RPMI7951 (cell line): ENCODE data around the gene MED13L. TPM values are rescaled to one million over a fixed set of nuclear protein-coding genes. Genes with fewer than 3 reads are reported as not detected.
"Not testable (repeated sequence)": the region's sequence is repeated elsewhere in the genome, so short reads cannot be mapped to it uniquely, and the experiment has no call there.

Experiments
- DNase-seq: peaks from one replicate; pipeline ENCODE4 v3.0.0-alpha.2; 2012; ENCODE audit warnings: low read depth
- total RNA-seq: library from RNA; depleted of rRNA; stranded (reverse); fragments of >200 nt; shearing (Covaris generic); gene quantifications from 2 replicates; pipeline ENCODE4 v1.2.3, GENCODE V29; 2014

The MED13L gene
- total RNA-seq, 1 experiment from 2014 or later: 29.7 TPM

GRCh38 chr12:116246490-116247179, 30.9 kb downstream of the MED13L start:
- no peak for DNase-seq

GRCh38 chr12:116245189-116245588, 32.3 kb downstream of the MED13L start:
- DNase-seq: no peak

GRCh38 chr12:116244474-116245090, 32.9 kb downstream of the MED13L start:
- DNase-seq: no peak

GRCh38 chr12:116244001-116244400, 33.5 kb downstream of the MED13L start:
- no peak for DNase-seq

- DNase-seq: no peak
Measured at GRCh38 chr12:116242740-116243139, 34.8 kb downstream of the MED13L start.

GRCh38 chr12:116241157-116241759, 36.2 kb downstream of the MED13L start:
- DNase-seq: no peak

- not testable (repeated sequence) for DNase-seq
Measured at GRCh38 chr12:116238570-116239119, 38.8 kb downstream of the MED13L start.

GRCh38 chr12:116238149-116238548, 39.3 kb downstream of the MED13L start:
- no peak for DNase-seq

- DNase-seq: peak; percentile 9
Measured at GRCh38 chr12:116236976-116237375, 40.5 kb downstream of the MED13L start.

- DNase-seq: peak; percentile 66
Measured at GRCh38 chr12:116236148-116236731, 41.3 kb downstream of the MED13L start.

GRCh38 chr12:116234148-116234547, 43.3 kb downstream of the MED13L start:
- DNase-seq: not testable (repeated sequence)

- DNase-seq: no peak
Measured at GRCh38 chr12:116233669-116234068, 43.8 kb downstream of the MED13L start.

- DNase-seq: no peak
Measured at GRCh38 chr12:116227811-116228210, 49.7 kb downstream of the MED13L start.

GRCh38 chr12:116226026-116226425, 51.5 kb downstream of the MED13L start:
- no peak for DNase-seq

- DNase-seq: peak; percentile 86
Measured at GRCh38 chr12:116222358-116222757, 55.1 kb downstream of the MED13L start.

- no peak for DNase-seq
Measured at GRCh38 chr12:116220756-116221155, 56.7 kb downstream of the MED13L start.

GRCh38 chr12:116217045-116217735, 60.3 kb downstream of the MED13L start:
- no peak for DNase-seq

- no peak for DNase-seq
Measured at GRCh38 chr12:116216022-116216756, 61.3 kb downstream of the MED13L start.

GRCh38 chr12:116215023-116215422, 62.5 kb downstream of the MED13L start:
- DNase-seq: no peak

- no peak for DNase-seq
Measured at GRCh38 chr12:116213885-116214527, 63.5 kb downstream of the MED13L start.

- DNase-seq: no peak
Measured at GRCh38 chr12:116213014-116213413, 64.5 kb downstream of the MED13L start.
